ENCODE results near the gene ITIH2.
"Not testable (repeated sequence)": the region's sequence is repeated elsewhere in the genome, so short reads cannot be mapped to it uniquely, and the experiment has no call there.

ITIH2 gene

DNA sequence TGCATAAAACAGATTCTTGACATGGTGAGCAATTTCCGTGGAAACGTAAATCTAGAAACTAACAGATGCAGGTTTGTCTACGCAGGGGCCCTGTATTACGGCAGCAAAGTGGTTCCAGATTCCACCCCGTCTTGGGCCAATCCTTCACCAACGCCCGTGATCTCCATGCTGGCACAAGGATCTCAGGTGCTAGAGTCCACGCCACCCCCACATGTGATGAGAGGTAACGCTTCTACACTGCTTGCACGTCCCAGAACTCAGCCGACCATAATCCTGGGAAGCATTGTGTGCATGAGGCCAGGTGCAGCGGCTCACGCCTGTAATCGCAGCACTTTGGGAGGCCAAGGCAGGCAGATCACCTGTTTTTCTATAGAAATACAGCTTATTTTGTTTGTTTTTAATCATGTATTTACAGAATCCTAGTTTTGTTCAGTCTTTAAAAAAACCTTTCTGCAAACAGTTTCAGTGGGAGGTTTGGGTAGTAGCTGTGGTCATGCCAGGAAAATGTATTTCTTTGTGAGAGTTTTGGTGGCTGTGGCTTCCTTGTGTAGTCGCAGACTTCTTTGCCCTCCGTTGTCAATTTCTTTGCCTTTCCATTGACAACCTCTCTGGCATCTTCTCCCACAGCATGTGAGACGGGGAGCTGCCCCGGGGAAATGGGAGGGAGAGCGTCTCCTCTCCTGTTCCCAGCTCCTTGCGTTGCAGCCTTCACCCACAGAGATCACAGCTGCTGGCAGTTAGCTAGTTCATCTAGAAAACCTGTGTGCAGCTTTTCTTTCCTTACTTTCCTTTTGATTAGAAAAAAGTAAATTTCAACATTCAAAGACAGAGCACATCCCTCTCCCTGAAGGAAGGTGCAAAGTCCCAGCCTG, 35.7 kb downstream of the ITIH2 start:
- no peak for DNase-seq (ENCODE audit: low spot score)

DNA sequence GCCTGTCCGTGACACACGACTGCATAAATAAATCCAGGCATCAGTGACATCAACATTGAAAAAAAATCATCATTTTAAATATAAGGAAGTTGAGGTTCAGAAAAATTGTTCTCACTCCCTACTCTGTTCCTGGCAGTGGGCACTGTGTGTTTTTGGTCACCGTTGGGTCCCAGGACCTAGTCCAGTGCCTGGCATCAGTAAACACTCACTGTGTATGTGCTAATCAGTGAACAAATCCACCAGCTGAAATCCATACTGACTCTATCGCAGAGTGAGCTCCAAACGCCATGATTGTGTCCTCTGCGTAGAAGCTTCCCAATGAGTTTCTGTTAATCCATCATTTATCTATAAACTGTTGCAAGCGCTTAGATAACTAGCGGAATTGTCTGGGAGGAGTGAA, 41.2 kb downstream of the ITIH2 start:
- no peak for DNase-seq (ENCODE audit: low spot score)

DNA sequence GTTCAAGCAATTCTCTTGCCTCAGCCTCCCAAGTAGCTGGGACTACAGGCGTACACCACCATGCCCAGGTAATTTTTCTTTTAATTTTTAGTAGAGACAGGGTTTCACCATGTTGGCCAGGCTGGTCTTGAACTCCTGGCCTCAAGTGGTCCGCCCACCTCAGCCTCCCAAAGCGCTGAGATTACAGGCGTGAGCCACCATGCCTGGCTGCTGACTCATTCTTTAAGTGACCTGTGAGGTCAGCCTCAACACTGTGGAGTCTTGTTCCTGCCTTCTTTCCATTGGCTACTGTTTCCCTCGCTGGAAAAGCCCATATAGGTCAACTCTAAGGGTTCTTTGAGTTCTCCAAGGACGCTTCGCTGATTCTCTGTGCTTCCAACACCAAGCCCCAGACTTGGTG, 45.5 kb downstream of the ITIH2 start:
- not testable (repeated sequence) for DNase-seq (ENCODE audit: low spot score)

DNA sequence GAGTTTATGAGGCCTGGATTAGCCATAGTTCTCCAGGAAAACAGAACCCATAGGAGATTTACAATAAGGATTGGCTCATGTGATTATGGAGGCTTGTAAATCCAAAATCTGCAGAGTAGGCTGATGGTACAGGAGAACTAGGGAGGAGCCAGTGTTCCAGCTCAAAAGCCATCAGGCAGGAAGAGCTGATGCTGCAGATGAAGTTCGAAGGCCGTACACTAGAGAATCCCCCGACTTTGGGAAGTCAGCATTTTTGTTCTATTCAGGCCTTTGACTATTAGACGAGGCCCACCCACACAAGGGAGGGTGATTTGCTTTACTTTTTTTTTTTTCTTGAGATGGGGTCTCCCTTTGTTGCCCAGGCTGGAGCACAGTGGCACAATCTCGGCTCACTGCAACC, 47.1 kb downstream of the ITIH2 start:
- no peak for DNase-seq (ENCODE audit: low spot score)

DNA sequence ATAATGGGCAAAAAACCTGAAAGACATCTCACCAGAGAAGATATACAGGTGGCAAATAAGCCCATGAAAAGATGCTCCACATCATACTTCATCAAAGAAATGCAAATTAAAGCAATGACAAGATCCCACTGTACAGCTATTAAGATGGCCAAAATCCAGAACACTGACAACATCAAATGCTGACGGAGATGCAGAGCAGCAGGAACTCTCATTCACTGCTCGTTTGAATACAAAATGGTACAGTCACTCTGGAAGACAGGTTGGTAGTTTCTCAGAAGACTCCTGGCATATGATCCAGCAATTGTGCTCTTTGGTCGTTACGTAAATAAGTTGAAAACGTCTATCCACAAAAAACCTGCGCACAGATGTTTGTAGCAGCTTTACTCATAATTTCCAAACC, 49.1 kb downstream of the ITIH2 start:
- no peak for DNase-seq (ENCODE audit: low spot score)

DNA sequence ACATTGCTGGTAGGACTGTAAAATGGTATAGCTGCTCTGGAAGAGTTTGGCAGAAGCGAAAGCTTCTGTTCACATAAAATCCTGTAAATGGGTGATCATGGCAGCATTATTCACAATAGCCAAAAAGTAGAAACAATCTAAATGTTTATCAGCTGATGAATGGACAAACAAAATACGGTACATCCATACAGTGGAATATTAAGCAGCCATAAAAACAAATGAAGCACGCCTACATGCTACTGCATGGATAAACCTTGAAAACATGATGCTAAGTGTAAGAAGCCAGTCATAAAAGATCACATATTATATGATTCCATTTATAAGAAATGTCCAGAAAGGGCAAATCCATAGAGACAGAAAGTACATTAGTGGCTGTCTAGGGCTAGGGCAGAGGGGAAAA, 52.0 kb downstream of the ITIH2 start:
- no peak for DNase-seq (ENCODE audit: low spot score)

DNA sequence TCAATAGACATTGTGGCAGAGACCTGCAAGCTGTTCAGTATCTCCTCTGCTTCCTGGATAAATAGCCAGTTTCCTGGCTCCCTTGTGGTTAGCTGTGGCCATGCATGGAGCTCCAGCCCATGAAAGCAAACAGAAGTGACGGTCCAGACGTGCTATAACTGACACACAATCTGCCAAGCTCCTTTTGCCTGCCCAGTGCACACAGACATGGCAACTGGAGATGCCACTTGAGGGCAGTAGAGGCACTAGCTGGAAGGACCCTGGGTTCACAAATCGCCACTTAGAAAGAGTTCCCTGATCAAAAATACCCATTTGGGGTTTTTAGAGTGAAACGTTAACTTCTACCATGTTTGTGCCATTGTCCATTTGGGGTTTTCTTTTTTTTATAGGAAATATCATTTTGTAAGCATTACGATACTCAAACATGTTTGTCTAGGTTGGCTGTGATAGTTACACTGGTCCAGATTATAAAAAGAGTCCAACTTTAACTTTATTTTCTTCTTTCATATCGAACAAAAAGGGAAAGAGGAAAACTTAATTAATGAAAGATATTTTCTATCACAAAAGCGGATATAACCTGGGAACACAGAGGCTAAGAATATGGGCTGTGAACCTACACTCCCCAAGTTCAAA, 53.4 kb downstream of the ITIH2 start:
- DNase-seq (ENCODE audit: low spot score): peak; percentile 62

DNA sequence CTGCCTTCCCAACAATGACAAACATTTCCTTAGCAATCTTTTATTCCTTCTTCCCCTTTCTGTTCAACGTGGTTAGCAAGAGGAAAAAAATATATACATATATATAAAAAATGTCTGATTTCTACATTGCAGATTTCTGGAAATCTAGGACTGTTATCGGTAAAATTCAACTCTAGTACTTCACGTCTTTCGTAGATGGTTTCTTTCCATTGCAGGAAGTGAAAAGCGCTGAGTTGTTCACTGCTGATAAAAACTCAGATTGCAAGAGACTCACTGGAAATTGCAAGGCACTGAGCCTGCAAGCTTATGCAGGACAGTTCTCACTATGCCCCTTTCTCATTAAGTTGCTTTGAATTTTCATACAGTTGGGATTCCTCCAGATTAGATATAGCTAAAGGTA, 60.8 kb downstream of the ITIH2 start:
- DNase-seq (ENCODE audit: low spot score): no peak

DNA sequence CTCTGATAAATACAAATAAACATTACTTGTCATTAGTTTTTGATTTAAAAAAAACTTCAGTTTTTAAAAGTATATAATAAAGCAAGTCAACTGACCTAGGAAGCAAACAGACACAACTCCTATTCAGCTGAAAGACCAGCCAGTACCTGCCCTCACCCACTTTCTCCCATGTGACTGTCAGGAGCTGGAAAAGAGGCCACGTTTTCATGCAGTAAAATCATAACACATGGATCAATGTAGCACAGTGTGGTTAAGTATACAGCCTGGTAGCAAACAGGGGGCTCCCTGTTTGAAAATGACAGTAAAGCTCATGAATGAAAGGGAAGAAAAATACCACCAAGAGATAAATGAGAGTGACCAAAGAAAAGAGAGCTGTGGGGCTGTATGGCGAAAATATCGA, 63.1 kb downstream of the ITIH2 start:
- no peak for DNase-seq (ENCODE audit: low spot score)

DNA sequence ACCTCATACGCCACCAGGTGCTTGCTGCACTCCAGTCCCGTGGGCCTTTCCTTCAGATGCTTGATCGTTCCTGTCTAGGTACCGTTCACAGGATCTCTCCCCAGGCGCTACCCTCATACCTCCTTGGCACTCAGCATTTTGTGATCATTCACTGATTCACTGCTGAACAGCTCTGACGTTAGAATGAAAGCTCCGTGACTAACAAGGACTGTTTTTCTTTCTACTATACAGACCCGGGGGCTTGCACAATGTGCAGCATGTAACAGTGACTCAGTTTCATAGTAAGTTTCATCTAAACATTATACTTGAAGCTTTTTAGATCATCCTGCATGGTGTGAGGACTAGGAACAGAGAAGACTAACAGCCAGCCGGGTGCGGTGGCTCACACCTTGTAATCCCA, 64.1 kb downstream of the ITIH2 start:
- DNase-seq (ENCODE audit: low spot score): no peak

DNA sequence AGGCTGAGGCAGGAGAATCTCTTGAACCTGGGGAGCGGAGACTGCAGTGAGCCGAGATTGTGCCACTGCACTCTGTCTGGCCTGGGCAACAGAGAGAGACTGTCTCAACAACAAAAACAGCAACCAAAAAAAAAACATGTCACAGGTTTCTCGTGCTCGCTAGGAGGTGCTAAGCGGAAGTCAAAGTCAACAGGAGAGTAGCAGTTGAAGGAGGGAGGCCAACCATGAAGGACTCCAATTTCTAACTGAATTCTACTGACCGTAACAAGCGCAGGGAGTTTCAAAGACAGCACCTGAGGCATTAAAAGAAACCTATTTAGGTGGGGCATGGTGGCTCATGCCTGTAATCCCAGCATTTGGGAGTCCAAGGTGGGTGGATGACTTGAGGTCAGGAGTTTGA, 65.3 kb downstream of the ITIH2 start:
- DNase-seq (ENCODE audit: low spot score): no peak

DNA sequence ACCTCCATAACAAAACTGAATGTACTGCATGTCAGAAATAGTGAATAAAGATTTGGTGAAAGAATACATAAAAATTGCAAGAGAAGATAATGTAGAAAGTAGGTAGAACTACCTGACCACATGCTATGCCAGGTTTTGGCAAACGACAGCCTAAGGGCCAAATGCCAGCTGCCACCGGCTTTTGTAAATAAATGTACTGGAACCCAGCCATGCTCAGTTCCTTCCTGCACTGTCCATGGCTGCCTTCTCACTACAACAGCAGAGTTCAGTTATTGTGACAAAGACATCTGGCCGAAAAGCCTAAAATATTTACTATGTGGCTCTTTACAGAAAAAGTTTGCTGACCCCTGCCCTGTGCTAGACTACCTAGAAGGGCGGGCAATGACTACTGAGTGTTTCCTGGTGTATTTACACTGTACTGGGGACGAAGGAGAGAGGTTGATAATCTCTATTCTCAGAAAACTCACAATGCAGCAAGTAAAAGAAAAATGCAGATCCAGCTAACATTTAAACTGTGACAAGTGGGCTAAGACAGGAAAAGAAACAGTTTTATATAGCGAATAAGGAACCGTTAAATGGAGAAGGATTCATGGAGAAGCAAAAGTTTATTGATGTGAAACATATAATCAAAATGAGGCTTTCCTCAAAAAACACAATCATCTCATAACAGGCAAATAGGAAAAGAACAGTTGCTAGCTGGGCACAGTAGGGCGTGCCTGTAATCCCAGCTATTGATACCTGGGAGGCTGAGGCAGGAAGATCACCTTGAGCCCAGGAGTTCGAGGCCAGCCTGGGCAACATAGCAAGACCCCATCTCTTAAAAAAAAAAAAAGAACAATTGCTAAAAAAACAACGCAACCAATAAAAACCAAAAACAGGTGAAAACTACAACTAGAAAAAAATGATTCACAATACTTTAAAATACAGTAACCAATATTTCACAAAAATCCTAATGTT, 71.0 kb downstream of the ITIH2 start:
- no peak for DNase-seq (ENCODE audit: low spot score)

DNA sequence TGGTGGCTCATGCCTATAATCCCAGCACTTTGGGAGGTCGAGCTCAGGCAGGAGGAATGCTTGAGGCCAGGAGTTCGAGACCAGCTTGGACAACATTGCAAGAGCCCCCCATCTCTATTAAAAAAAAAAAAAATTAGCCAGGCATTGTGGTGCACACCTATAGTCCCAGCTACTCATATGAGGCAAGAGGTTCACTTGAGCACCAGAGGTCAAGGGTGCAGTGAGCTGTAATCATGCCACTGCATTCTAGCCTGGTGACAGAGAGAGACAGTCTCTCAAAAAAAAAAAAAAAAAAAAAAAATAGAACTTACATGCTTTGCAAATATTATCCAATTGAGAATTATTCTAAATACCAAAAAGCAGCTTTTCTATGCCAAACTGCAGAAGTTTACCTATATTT, 73.7 kb downstream of the ITIH2 start:
- no peak for DNase-seq (ENCODE audit: low spot score)

DNA sequence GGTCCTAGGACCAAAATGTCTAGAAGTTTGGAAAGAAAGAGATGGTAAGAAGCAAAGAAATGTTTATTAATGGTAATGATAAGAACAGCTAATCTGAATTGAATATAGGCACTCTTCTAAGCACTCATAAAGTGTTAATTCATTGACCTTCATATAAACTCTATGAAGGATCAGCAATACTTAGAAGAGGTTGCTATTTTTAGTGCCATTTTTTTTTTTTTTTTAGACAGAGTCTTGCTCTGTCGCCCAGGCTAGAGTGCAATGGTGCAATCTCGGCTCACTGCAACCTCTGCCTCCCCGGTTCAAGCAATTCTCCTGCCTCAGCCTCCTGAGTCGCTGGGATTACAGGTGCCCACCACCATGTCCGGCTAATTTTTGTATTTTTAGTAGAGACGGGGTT, 79.1 kb downstream of the ITIH2 start:
- DNase-seq (ENCODE audit: low spot score): not testable (repeated sequence)

DNA sequence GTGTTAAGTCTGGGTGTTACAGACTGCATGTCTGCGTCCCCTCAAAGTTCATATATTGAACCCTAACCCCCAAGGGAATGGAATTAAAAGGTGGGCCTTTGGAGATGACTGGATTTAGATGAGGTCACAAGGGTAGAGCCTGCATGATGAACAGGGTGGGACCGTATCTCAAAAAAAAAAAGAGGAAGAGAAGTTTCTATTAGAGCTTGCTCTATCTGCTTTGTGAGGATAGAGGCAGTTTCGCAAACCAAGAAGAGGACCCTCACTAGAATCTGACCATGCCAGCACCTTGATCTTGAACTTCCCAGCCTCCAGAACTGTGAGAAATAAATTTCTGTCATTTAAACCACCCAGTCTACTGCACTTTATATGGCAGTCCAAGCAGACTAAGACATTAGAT, 83.3 kb downstream of the ITIH2 start:
- DNase-seq (ENCODE audit: low spot score): no peak

DNA sequence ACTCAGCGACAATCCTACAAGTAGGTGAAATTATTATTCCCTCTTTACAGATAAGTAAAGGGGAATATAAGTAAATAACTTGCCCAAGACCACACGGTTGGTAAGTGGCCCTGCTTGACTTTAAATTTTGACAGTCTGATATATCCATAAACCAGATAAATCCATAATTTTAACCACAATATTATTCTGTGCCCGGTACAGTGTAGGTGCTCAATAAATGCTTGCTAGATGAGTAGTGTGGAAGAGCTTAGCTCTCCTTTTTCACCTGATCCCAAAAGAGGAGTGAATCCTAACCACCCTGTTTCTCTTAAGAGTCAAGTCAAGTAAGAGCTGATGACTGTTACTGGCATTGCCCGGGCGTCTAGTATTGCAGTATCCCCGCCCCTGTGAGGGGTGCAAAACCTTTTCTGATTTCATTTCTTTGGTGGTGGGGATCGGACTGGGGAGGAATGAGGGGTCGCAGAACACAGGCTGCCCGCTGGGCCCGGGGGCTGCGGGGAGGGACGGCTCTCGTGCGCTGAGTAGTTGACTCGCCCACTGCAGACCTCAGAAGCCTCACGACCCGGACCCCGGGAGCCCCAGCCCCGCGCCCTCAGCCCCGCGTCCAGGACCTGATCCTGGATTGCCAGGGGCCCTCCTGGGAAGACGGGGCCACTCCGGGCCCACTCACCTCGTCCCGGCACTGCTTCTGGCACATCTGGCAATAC, 84.2 kb downstream of the ITIH2 start:
- no peak for DNase-seq (ENCODE audit: low spot score)

DNA sequence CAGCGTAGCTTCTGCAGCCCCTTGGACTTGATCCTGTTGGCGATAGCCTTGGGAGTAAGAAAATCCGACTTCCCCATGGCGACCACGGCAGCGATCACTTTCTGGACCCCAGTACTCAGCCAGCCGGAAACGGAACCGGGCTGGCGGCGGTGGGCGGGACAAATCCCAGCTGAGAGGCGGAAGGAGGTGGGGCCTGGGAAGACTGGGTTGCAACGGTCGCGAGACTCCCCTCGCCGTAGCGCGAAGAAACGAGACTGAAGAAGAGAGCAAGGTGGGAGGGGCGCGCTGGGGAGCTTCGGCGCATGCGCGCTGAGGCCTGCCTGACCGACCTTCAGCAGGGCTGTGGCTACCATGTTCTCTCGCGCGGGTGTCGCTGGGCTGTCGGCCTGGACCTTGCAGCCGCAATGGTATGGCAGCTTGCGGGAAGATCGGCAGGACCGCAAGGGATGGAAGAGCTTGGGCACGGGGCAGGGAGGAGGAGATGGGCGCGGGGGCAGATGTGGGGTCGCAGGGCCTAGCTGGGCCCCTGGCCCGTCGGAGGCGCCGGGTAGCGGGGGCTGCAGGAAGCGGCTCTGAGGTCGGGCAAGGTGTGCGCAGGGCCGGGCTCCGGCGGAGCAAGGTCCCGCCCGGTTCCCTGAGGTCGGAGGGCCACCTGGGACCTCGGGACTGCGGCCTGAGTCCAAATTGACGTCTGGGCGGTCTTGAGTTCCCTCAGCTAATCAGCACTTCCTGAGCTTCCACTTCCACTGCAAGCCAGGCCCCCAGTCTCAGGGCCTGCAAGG, 84.9 kb downstream of the ITIH2 start, which contains the start of the genes ATP5F1C and KIN:
Gene ATP5F1C, plus strand, starts transcription at position 321 of the 782 bp plus-strand sequence. Its CDS starts 31 bp downstream, at position 352.
Gene KIN, minus strand, starts transcription at position 137 of the 782 bp plus-strand sequence. Its CDS starts 60 bp downstream, at position 77.
- DNase-seq (ENCODE audit: low spot score): peak; percentile 98

DNA sequence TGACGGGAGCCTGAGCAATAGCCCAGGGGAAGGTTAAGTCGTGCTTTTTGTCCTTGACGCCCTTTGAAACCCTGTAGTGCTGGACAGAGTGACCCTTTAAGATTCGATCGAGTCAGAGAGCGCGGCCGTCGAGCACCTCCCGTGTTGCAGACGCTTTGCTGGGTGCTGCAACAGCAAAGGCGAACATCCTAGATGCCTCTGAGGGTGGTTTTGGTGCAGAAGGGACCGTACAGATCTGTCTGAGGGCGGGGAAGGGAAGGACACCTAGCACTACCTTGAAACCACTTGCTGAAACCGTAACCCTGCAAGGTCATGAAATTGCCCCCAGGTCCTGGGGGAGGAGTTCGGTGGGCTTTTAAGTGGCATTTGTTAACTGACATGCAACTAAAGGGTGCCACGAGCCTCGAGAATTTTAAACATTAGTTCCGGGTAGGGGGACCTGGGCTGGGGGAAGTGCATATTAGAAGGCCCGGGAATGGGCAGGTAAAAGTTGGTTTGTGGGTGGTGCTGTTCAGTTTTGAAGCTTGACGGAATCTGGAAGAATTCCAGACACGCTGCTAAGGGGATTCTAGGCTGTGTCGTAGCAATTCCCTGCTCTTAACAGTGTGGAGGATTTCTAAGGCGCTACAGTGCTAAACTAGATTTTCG, 85.6 kb downstream of the ITIH2 start:
- peak; percentile 22 for DNase-seq (ENCODE audit: low spot score)

DNA sequence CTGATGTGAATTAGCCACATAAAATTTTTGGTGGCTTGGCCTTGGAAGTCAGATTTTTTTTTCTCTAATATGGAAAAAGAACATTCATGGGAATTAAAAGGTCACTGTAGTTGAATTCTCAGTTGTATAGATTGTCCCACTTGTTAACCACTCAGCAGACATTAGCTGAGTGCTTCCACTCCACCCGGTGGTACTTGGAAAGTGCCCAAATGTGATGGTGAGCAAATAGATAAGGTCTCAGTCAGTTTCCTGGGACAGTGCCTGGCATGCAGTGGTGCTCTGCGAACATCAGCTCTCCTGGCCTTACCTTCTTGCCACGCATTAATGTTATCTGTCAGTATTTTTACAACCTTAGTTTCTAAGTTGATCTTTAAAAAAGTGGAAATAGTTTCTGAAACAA, 86.3 kb downstream of the ITIH2 start:
- DNase-seq (ENCODE audit: low spot score): no peak

DNA sequence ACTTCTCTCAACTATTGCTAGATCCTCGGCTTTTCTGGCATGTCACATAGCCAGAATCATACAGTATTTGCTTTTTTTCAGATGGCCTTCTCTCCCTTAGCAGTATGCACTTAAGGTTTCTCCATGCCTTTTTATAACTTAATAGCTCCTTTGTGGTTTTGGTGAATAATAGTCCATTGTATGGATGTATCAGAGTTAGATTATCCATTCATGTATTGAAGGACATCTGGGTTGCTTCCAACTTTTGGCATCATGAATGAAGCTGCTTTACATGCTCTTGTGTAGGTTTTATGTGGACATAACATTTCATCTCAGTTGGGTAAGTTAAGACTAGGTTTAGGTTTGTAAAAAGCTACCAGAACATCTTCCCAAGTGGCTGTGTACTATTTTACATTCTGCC, 89.4 kb downstream of the ITIH2 start:
- DNase-seq (ENCODE audit: low spot score): no peak
